ENCODE results near the gene KCTD7.
"Not testable (repeated sequence)": the region's sequence is repeated elsewhere in the genome, so short reads cannot be mapped to it uniquely, and the experiment has no call there.

The KCTD7 gene

DNA sequence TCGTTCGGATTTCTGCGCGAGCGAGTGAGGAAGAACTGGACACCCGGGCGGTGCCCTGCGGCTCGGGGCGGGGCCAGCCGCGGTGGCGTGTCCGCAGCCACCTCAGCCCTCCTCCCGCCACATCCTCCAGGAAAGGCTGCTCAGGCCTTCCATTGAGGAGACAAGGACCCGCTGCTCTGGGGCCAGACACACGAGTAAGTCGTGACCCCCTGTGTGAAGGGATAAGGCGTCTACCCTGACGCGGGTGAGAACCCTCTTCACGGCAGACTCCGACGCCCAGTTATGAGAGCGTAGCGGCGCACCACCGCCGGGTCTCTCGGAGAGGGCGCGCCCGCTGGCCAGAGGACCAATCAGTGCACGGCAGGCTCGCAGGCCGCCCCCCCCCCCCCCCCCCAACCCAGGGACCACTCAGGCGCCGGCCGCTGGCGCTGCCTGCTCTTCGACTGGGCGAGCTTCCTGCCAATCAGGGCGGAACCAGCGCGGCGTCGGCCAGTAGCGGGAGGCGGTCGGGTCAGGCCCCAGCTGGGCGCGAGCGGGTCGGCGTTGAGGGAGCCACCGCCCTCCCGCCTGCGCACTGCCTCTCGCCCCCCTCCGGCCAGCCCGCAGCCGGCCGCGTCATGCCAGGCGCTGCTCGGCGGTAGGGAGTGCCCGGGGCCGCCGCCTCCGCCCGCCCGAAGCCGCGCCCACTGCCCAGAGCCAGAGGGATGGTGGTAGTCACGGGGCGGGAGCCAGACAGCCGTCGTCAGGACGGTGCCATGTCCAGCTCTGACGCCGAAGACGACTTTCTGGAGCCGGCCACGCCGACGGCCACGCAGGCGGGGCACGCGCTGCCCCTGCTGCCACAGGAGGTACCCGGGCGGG is at the start of gene KCTD7:
Gene KCTD7, plus strand, starts transcription at position 521 of the 861 bp plus-strand sequence. Its CDS starts 184 bp downstream, at position 705.
- peak; percentile 100 for DNase-seq

DNA sequence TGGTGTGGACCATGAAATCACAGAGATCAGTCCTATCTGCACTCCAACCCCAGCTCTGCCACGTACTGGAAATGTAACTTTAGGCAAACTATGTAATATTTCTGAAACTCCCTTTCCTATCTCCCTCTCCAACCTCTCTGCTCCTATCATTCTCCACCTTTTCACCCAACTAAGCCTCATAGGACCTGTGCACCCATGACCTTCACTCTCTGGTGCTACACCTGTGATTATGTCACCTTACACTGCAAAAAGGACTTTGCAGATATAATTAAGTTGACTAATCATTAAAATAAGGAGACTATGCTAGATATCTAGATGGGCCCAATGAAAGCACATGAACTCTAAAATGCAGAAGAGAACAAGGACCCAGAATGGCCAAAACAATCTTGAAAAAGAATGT is 48.3 kb upstream of the KCTD7 start:
- DNase-seq = not testable (repeated sequence)

DNA sequence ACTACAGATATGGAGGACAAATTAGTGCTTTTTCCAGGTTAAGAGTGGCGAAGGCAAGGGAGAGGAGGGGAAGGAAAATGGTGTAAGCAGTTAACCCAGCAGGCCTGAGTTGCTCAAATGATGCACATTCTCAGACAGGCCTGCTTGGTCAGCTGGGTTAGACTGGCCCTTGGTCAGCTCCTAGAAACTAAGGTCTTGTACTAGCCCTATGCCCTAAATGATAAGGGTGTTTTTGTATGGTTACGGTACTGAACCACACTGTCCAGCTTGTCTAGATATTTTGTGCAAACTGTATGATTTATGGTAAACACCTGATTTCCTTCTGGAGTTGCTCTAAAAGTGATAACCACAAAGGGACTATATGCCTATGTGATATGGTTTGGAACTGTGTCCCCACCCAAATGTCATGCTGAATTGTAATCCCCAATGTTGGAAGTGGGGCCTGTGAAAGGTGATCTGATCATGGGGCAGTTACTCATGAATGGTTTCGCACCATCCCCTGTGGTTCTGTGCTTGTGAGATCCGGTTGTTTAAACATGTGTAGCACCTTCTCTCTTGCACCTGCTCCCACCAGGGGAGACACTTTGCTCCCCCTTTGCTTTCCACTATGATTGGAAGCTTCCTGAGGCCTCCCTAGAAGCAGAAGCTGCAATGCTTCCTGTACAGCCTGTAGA is 45.7 kb upstream of the KCTD7 start:
- DNase-seq = not testable (repeated sequence)

DNA sequence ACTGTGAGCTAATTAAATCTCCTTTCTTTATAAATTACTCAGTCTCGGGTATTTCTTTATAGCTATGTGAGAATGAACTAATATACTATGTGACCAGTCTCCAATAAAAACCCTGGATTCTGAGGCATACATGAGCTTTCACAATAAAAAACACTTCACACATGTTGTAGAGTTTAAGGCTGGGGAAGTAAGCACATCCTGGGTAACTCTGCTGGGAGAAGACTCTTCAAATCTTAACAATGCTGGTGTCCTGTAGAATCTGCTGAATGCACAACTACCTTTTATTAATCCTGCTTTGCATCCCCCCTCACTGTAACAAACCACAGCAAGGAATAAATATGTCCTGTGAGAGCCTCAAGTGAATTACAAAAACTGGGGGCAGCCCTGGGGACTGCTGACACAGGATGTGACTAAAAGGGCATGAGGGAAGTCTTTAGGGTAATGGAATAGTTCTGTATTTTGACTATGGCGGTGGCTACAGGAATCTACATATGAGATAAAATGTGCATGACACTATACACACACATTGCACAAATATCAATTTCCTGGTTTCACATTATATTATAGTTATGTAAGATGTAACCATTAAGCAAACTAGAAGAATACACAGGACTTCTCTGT is 45.1 kb upstream of the KCTD7 start:
- DNase-seq = no peak

DNA sequence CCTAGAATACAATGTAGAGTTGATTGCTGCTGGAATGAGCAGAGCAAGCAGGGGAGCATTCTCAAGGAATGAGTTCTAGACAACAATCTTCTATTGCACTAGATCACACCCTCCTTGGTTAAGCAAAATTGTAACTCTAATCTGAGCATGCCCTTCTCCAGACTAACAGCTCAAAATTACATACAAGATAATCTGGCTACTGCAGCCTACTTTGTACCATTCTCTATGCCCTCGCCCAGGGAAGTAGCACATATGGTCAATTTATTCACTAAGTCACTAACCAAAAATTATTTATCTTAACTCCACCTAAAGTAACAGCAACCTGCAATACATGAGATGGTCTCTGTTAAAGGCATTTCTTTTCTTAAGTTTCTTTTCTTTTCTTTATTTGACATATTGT is 42.5 kb upstream of the KCTD7 start:
- no peak for DNase-seq

DNA sequence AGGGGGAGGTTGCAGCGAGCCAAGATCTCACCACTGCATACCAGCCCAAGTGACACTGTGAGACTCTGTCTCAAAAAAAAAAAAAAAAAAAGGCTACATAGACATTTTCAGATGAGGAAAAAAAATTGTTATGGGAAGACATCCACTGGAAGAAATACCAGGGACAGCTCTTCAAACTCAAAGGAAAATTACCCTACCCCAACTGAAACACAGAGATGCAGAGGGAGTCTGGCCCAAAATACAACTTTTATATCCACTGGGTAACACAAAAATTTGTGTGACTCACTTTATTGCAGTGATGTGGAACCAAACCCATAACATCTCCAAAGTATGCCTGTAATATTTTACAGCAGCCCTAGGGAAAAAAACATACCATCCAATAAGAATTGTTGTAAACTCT is 40.5 kb upstream of the KCTD7 start:
- DNase-seq = not testable (repeated sequence)

DNA sequence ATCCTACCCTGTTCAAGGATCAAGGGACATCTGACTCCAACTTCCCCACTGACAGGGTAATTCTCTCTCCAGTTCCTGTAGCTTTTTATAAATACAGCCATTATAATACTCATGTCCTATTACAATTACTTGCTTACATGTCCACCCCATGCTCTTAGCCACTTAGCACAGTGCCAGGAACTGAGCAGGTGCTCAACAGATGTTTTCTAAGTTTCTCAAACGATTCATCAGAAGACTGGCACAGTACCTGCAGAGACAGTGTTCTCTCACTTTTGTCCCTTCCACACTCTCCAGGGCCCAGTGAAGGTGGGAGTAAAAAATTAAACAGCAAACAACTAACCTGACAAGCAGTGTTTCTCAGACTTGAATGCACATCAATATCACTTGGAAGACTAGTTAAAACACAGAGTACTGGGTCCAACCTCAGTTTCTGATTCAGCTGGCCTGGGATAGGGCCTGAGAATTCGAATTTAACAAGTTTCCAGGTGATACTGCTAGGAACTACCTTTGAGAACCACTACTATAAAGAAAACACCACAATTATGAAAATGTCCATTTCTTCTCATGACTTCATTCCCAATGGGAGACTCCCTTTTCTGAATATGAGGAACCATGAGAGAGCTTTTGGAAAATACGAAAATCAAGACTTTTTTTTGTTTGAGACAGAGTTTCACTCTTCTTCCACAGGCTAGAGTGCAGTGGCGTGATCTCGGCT is 39.7 kb upstream of the KCTD7 start:
- not testable (repeated sequence) for DNase-seq

- DNase-seq = peak; percentile 81
These were observed 38.2 kb upstream of the KCTD7 start for GRCh38 chr7:66590302-66591057.

- DNase-seq = peak; percentile 4
These were observed 37.5 kb upstream of the KCTD7 start for GRCh38 chr7:66591058-66591798.

GRCh38 chr7:66591799-66592596 is 36.7 kb upstream of the KCTD7 start:
- DNase-seq = peak; percentile 82

DNA sequence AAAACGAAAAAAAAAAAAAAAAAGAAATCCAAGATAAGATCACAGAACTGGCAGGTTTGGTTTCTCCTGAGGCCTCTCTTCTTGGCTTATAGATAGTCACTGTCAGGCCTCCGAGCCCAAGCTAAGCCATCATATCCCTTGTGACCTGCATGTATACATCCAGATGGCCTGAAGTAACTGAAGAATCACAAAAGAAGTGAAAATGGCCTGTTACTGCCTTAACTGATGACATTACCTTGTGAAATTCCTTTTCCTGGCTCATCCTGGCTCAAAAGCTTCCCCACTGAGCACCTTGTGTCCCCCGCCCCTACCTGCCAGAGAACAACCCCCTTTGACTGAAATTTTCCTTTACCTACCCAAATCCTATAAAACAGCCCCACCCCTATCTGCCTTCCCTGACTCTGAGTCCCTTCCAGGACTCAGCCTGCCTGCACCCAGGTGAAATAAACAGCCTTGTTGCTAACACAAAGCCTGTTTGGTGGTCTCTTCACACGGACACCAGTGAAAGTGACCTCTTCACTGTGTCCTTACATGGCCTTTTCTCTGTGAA is 36.0 kb upstream of the KCTD7 start:
- not testable (repeated sequence) for DNase-seq

DNA sequence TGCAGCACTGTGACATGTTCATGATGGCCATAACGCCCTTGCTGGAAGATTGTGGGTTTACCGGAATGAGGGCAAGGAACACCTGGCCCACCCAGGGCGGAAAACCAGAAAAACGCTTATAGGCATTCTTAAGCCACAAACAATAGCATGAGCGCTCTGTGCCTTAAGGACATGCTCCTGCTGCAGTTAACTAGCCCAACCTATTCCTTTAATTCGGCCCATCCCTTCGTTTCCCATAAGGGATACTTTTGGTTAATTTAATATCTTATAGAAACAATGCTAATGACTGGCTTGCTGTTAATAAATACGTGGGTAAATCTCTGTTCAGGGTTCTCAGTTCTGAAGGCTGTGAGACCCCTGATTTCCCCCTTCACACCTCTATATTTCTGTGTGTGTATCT is 34.6 kb upstream of the KCTD7 start:
- DNase-seq = not testable (repeated sequence)

GRCh38 chr7:66597461-66597860 is 31.2 kb upstream of the KCTD7 start:
- no peak for DNase-seq

DNA sequence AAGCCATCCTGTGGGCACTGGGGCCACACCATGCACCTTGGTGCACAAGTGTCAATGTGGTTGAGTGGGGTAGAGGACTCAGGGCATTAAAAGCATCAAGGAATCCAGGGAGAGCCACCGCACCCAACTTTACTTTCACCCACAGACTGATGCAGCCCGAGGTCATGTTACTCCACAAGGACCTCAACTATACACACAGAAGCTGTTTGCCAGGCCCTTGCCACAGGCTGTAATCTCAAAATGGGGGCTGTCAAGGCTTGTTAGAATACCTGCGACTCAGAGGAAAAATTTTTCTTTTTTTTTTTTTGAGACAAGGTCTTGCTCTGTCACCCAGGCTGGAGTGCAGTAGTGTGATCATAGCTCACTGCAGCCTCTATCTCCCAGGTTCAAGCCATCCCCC is 26.5 kb upstream of the KCTD7 start:
- DNase-seq = no peak

- DNase-seq = no peak
These were observed 24.5 kb upstream of the KCTD7 start for GRCh38 chr7:66604198-66604597.

GRCh38 chr7:66606540-66607291 is 22.0 kb upstream of the KCTD7 start:
- not testable (repeated sequence) for DNase-seq

- no peak for DNase-seq
These were observed 19.5 kb upstream of the KCTD7 start for GRCh38 chr7:66609176-66609575.

- DNase-seq = not testable (repeated sequence)
These were observed 14.1 kb upstream of the KCTD7 start for GRCh38 chr7:66614596-66614995.

GRCh38 chr7:66615699-66616098 is 13.0 kb upstream of the KCTD7 start:
- no peak for DNase-seq

DNA sequence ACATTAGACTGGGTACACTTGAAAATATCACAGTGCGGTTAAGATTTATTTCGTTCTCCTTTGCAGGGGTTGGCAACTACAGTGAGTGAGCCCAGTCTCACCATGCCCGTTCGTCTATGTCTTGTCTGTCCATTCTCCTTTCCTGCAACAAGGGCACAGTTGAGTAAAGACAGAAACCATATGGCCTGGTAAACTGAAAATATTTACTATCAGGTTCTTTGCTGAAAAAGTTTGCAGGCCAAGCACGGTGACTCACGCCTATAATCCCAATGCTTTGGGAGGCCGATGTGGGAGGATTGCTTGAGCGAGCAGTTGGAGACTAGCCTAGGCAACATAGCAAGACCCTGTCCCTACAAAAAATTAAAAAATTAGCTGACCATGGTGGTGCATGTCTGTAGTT is 11.4 kb upstream of the KCTD7 start:
- DNase-seq = peak; percentile 43
